ENCODE measurements around the gene OR7G3.

The OR7G3 gene

GRCh38 chr19:9109959-9110358 is 16.8 kb downstream of the OR7G3 start:
- no peak for DNase-seq (ENCODE audit: low read depth in 2 of 3, low spot score in 2 of 3)

DNA sequence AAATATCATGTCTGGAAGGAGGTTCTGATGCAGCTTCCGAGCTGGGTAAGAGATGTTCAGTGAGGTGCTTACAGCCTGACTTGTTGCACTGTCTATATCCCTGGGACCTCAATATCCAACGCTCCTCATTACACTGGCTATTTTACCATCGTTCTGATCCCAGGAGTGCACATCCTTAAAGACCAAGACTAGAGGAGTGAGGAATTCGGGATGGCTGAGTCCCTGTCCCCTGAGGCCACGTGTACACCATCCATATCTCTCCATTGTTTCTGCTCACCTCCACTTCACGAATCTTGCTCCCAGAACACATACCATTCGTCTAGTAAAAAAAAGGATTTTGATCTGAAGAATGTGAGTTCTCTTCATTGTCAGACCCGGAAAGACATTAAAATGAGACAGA is 19.4 kb downstream of the OR7G3 start, which contains the start of gene OR7G2:
TSS of gene OR7G2 (minus strand) at position 101 of the 400 bp plus-strand sequence. CDS start 4,232 bp downstream, outside the sequence.
- no peak for DNase-seq (ENCODE audit: low read depth in 2 of 3, low spot score in 2 of 3)

GRCh38 chr19:9086761-9087160 is 40.0 kb downstream of the OR7G3 start, which contains the start of gene OR1M1:
Gene OR1M1 (plus strand): TSS chr19:9087061. CDS start chr19:9093245, 6,184 bp downstream.
- DNase-seq (ENCODE audit: low read depth in 2 of 3, low spot score in 2 of 3), result no peak

- DNase-seq (ENCODE audit: low read depth in 2 of 3, low spot score in 2 of 3), result no peak
Observed at GRCh38 chr19:9078651-9079050, 48.1 kb downstream of the OR7G3 start.

GRCh38 chr19:9076901-9077300 is 49.8 kb downstream of the OR7G3 start:
- no peak for DNase-seq (ENCODE audit: low read depth in 2 of 3, low spot score in 2 of 3)

Measured in activated CD8-positive, alpha-beta memory T cell treated with anti-CD3 and anti-CD28 coated beads for 48 hours (primary cell).